T-helper 1 cell treated with Interleukin-12 subunit alpha and Interleukin-12 subunit beta and Interleukin-4 antibody, amounts not matched to agents 30 ng/mL and 1 ng/mL, for 36 hours (primary cell): Measurements from ENCODE around the gene MCRIP2. TPM values are rescaled to one million over a fixed set of nuclear protein-coding genes. Genes with fewer than 3 reads are reported as not detected.

Source experiments
- intact Hi-C: fragments of 100-400 bp; cut with micrococcal nuclease; formaldehyde crosslinking; loops from one replicate; pipeline ENCODE4 v1.15.1; 2024
- total RNA-seq: library from RNA; stranded (reverse); gene quantifications from 2 replicates; pipeline ENCODE4 v1.2.3, GENCODE V29; 2022

MCRIP2 gene
- total RNA-seq, 1 donor from 2014 or later, result 27.5 TPM

DNA sequence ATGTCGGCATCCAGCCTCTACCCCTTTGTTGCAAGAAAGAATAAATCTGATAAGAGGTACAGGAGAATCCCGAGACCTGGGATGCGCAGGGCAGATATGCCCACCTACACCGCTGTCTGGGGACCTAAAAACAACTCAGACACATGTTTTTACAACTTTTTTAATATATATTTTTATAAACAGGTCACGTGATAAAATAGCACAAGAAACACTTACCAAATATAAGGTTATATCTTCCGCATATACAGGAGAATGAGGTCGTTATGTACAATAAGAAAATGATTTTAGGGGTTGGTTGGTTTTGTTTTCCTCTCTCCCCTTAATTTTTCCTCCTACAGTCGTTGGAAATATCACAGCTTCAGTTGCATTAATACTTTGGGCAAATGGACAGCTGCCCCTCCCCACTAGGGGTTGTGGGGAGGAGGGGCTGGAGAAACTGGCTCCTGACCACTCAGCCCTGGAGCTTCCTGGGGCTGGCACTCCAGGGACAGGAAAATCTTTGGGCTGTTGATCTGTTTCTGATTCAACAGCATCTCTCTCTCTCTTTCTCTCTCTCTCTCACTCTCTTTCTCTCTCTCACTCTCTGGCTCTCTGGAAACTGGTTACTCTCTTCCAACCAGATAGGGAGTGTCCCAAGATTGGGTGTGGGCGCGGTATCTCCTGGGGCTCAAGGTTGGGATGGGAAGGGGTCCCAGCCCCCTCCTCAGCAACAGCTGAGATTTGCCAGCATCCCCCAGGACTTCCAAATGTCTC is 50.9 kb downstream of the MCRIP2 start:
- intact Hi-C loops, result no loop called here

GRCh38 chr16:693364-693763 is 51.7 kb downstream of the MCRIP2 start:
- intact Hi-C loops, result no loop called here

DNA sequence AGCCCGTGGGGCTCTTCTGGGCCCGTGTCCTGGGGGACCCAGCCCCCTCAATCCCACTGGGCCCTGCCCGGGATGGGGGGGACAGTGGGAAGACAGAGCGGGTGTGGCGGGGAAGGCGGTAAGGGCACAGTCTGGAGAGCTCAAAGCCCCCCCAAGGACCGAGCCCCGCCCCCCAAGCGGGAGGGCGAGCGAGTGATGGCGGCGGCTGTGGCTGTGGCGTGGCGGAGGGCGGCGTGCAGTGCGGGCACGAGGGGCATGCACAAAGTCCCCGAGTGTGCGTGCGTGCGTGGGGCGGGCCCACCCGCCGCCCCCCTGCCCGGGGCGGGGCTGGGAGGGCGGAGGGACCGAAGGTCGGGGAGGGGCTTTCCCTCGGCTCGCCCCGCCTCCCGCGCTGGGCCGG is 52.1 kb downstream of the MCRIP2 start:
- intact Hi-C loops, result no loop called here

GRCh38 chr16:694187-694862 is 52.7 kb downstream of the MCRIP2 start:
- intact Hi-C loops, result no loop called here

DNA sequence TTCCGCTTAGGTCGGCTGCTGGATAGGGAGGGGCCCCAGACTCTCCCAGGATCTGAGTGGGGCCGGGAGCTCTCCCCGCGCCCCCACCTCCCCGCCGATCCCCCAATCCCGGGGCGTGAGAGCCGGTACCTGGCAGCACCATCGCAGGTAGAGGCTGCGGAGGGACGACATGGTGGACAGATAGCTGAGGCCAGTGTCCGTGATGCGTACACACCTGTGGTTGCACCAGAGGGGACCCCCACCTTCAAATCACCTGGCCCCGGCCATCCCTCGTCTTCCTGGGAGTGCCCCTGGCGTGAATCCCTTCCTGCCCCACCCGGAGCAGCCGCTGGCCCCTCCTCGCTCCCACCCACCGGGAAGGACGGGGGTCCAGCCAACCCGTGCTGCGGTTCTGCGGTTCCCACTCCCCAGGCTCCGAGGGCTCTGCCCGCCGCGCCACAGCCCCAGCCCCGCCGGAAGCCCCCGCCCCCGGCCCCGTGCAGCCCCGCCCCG is 53.3 kb downstream of the MCRIP2 start:
- intact Hi-C loops, result loop anchor here (1.0 kb wide), 1 partner anchor 11 kb away; the partner anchor contains the start of gene JMJD8

DNA sequence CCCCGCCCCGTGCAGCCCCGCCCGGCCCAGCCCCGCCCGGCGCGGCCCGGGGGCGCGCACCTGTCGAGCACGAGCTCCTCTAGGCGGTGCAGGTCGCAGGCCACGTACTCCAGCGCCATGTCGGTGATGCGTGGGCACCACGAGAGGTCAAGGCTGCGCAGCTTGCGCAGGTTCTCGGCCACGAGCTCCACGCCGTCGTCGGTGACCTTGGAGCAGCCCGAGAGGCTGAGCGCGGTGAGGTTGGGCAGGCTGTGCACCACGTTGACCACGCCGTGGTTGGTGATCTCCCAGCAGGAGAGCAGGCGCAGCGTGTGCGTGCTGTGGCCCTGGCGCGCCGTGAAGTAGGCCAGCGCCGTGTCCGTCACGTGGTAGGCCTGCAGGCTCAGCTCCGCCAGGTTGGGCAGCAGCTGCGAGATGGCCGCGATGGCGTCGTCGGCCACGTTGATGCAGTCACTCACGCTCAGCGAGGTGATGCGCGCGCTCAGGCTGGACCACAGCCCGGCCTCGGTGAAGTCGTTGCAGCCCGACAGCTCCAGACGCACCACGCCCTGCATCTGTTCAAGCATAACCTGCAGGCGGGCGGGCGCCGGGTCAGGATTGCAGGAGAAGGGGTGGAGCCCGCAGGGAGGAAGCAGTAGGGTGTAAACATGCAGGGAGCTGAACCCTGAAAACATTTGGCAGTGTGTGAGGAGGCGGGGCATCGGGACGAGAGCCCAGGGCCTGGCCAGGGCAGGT is 53.9 kb downstream of the MCRIP2 start:
- intact Hi-C loops, result loop anchor here (1.0 kb wide), 1 partner anchor 11 kb away; the partner anchor contains the start of gene JMJD8

Other genes starting within 250 kb of the MCRIP2 start
- 45.0 and 49.4 TPM in 2 replicates for gene NME4, start 244.6 kb upstream of the MCRIP2 start, total RNA-seq
- gene DECR2, start 239.9 kb upstream of the MCRIP2 start, total RNA-seq, result 7.9 and 10.7 TPM in 2 replicates
- gene RAB11FIP3, start 216.2 kb upstream of the MCRIP2 start, total RNA-seq, result 35.2 and 38.5 TPM in 2 replicates
- gene CAPN15, start 114.1 kb upstream of the MCRIP2 start, total RNA-seq, result 86.5 and 94.8 TPM in 2 replicates
- gene PRR35, start 81.4 kb upstream of the MCRIP2 start, total RNA-seq, result 0.10 TPM in 1 of 2 replicates, not detected in the other
- gene NHLRC4, start 74.8 kb upstream of the MCRIP2 start, total RNA-seq, result 1.8 and 2.2 TPM in 2 replicates
- gene PIGQ, start 71.9 kb upstream of the MCRIP2 start, total RNA-seq, result 45.5 and 49.8 TPM in 2 replicates
- 16.2 and 17.6 TPM in 2 replicates for gene RAB40C, start 51.8 kb upstream of the MCRIP2 start, total RNA-seq
- 0.69 and 0.76 TPM in 2 replicates for gene WFIKKN1, start 10.8 kb upstream of the MCRIP2 start, total RNA-seq
- 79.2 and 85.0 TPM in 2 replicates for gene METTL26, start 5.5 kb upstream of the MCRIP2 start, total RNA-seq
- 52.9 and 53.6 TPM in 2 replicates for gene WDR90, start 7.5 kb downstream of the MCRIP2 start, total RNA-seq
- gene RHOT2, start 26.3 kb downstream of the MCRIP2 start, total RNA-seq, result 136 and 155 TPM in 2 replicates
- 0.98 and 2.0 TPM in 2 replicates for gene RHBDL1, start 33.8 kb downstream of the MCRIP2 start, total RNA-seq
- 73.9 and 81.6 TPM in 2 replicates for gene STUB1, start 38.6 kb downstream of the MCRIP2 start, total RNA-seq
- gene JMJD8, start 42.5 kb downstream of the MCRIP2 start, total RNA-seq, result 41.2 and 42.1 TPM in 2 replicates
- 18.0 and 18.5 TPM in 2 replicates for gene WDR24, start 48.6 kb downstream of the MCRIP2 start, total RNA-seq
- gene FBXL16, start 64.0 kb downstream of the MCRIP2 start, total RNA-seq, result 8.0 and 8.2 TPM in 2 replicates
- gene METRN, start 73.3 kb downstream of the MCRIP2 start, total RNA-seq, result 4.7 and 6.1 TPM in 2 replicates
- gene ANTKMT, start 79.3 kb downstream of the MCRIP2 start, total RNA-seq, result 8.1 and 10.8 TPM in 2 replicates
- gene CCDC78, start 84.6 kb downstream of the MCRIP2 start, total RNA-seq, result 1.7 and 2.4 TPM in 2 replicates
- gene HAGHL, start 85.3 kb downstream of the MCRIP2 start, total RNA-seq, result 5.1 and 6.1 TPM in 2 replicates
- 42.5 and 46.8 TPM in 2 replicates for gene CIAO3, start 99.2 kb downstream of the MCRIP2 start, total RNA-seq
- not detected in 2 replicates for gene MSLN, start 118.9 kb downstream of the MCRIP2 start, total RNA-seq
- gene RPUSD1, start 146.6 kb downstream of the MCRIP2 start, total RNA-seq, result 35.4 and 36.4 TPM in 2 replicates
- gene CHTF18, start 146.8 kb downstream of the MCRIP2 start, total RNA-seq, result 73.0 and 79.3 TPM in 2 replicates
- not detected in 2 replicates for gene GNG13, start 158.9 kb downstream of the MCRIP2 start, total RNA-seq